SK-N-SH (cell line): ENCODE results near the gene RASGEF1C. TPM values are rescaled to one million over a fixed set of nuclear protein-coding genes. Genes with fewer than 3 reads are reported as not detected.

Experiments used
- CTCF ChIA-PET: fragments of 300-600, 350-600 bp; formaldehyde crosslinking; extraction: SDS; loops from one replicate; lab custom pipeline; 2021; lab: Yijun Ruan, JAX
- POLR2A ChIA-PET: fragments of 350-600 bp; sonication (Branson Sonifier 250); formaldehyde crosslinking; extraction: SDS; loops from one replicate; lab custom pipeline; 2020; ENCODE audit warnings: antibody characterized with exemption, inconsistent platforms; lab: Yijun Ruan, JAX
- DNase-seq: peaks from one replicate; pipeline ENCODE4 v3.0.0; 2012
- H2AFZ ChIP-seq: fragments of 200-600 bp; sonication (generic); 2 replicates; pipeline ENCODE4 v1.8.1; 2016; ENCODE audit warnings: antibody characterized with exemption, mild to moderate bottlenecking, low read depth
- H3F3A ChIP-seq: fragments of 200-600 bp; sonication (generic); replicated peaks from 2 replicates; pipeline ENCODE3; 2016; ENCODE audit warnings: antibody characterized with exemption, mild to moderate bottlenecking; ENCODE audit not compliant: insufficient read depth
- H3K27ac ChIP-seq, 2 experiments: fragments of 200-500 bp in 1 of 2; fragments of 200-600 bp in 1 of 2; sonication (Bioruptor generic) in 1 of 2; sonication (generic), shearing (Covaris generic) in 1 of 2; 2 replicates each; pipeline versions ENCODE4 v1.5.1 to v1.6.1; 2014 to 2016; ENCODE audit warnings: low read depth in 2 of 2, inconsistent platforms in 1 of 2, low read length in 1 of 2, mild to moderate bottlenecking in 1 of 2, mixed read lengths in 1 of 2
- H3K27me3 ChIP-seq: fragments of 200-600 bp; sonication (generic), shearing (Covaris generic); 2 replicates; pipeline ENCODE4 v1.6.1; 2016; ENCODE audit warnings: mixed run types; ENCODE audit not compliant: insufficient read depth
- H3K36me3 ChIP-seq, 2 experiments: fragments of 200-500 bp in 1 of 2; fragments of 200-600 bp in 1 of 2; sonication (Bioruptor generic) in 1 of 2; sonication (generic) in 1 of 2; replicated peaks in 1 of 2; 2 replicates each; pipeline versions ENCODE3 to v1.5.1; 2014 to 2016; ENCODE audit warnings: low read length in 1 of 2, mild to moderate bottlenecking in 1 of 2; ENCODE audit not compliant: insufficient read depth in 2 of 2, control insufficient read depth in 1 of 2
- H3K4me1 ChIP-seq, 2 experiments: fragments of 200-500 bp in 1 of 2; fragments of 200-600 bp in 1 of 2; sonication (Bioruptor generic) in 1 of 2; sonication (generic), shearing (Covaris generic) in 1 of 2; 2 replicates each; pipeline versions ENCODE4 v1.5.1 to v1.6.1; 2014 to 2016; ENCODE audit warnings: low read depth in 1 of 2, low read length in 1 of 2, mixed run types in 1 of 2; ENCODE audit not compliant: insufficient read depth in 2 of 2, control insufficient read depth in 1 of 2
- H3K4me2 ChIP-seq: fragments of 200-600 bp; sonication (generic), shearing (Covaris generic); 2 replicates; pipeline ENCODE4 v1.6.1; 2017; ENCODE audit warnings: mixed run types
- H3K4me3 ChIP-seq, 2 experiments: fragments of 200-500 bp in 1 of 2; fragments of 200-600 bp in 1 of 2; sonication (Bioruptor generic) in 1 of 2; sonication (generic), shearing (Covaris generic) in 1 of 2; 2 replicates each; pipeline versions ENCODE4 v1.5.1 to v1.8.1; 2014 to 2016; ENCODE audit warnings: low read depth in 2 of 2, inconsistent platforms in 1 of 2, low read length in 1 of 2, mild to moderate bottlenecking in 1 of 2, mixed read lengths in 1 of 2, moderate library complexity in 1 of 2
- H3K79me2 ChIP-seq: fragments of 200-600 bp; sonication (generic); 2 replicates; pipeline ENCODE4 v1.8.1; 2017; ENCODE audit warnings: mild to moderate bottlenecking; ENCODE audit not compliant: insufficient read depth
- H3K9ac ChIP-seq: fragments of 200-600 bp; sonication (generic); 2 replicates; pipeline ENCODE4 v1.6.1; 2017; ENCODE audit warnings: mixed run types
- H3K9me2 ChIP-seq: fragments of 200-600 bp; sonication (generic); 2 replicates; pipeline ENCODE4 v1.6.1; 2017; ENCODE audit warnings: mixed run types
- H3K9me3 ChIP-seq: fragments of 200-600 bp; sonication (generic); 2 replicates; pipeline ENCODE4 v1.6.1; 2017; ENCODE audit warnings: mixed run types, mild to moderate bottlenecking, moderate library complexity
- H4K20me1 ChIP-seq: fragments of 200-600 bp; sonication (generic); 2 replicates; pipeline ENCODE4 v1.6.1; 2017; ENCODE audit warnings: mild to moderate bottlenecking, mixed run types; ENCODE audit not compliant: insufficient read depth
- FOSL2 ChIP-seq: IDR thresholded peaks from 2 replicates; pipeline ENCODE4 v1.4.0; 2012; ENCODE audit warnings: low read depth, mild to moderate bottlenecking, moderate library complexity, borderline replicate concordance
- FOXJ3 ChIP-seq: sonication (generic); formaldehyde crosslinking; IDR thresholded peaks from 2 replicates; pipeline ENCODE4 v1.5.1; 2020; ENCODE audit warnings: mild to moderate bottlenecking, missing genetic modification reagents
- JUND ChIP-seq: IDR thresholded peaks from 2 replicates; pipeline ENCODE4 v1.4.0; 2012
- MEF2A ChIP-seq: IDR thresholded peaks from 2 replicates; pipeline ENCODE4 v1.4.0; 2012; ENCODE audit warnings: low read depth, borderline replicate concordance
- MXI1 ChIP-seq: IDR thresholded peaks from 2 replicates; pipeline ENCODE4 v1.6.1; 2012; ENCODE audit warnings: mild to moderate bottlenecking, low read depth, low read length, improper control_type of control experiment
- TAF1 ChIP-seq: IDR thresholded peaks from 2 replicates; pipeline ENCODE4 v1.6.1; 2012; ENCODE audit warnings: low read depth, mild to moderate bottlenecking, low read length, moderate library complexity, borderline replicate concordance
- WGBS: methylation state at CpG from one replicate; pipeline ENCODE4 v1.1.6; 2017; ENCODE audit warnings: low lambda C conversion rate; 5-methylcytosine and 5-hydroxymethylcytosine counted together
- polyA plus RNA-seq, 3 experiments: library from polyadenylated mRNA; depleted of rRNA; stranded (reverse); fragments of >200 nt; gene quantifications; 2 replicates each; pipeline ENCODE4 v1.2.3, GENCODE V29; 2012
- TF ChIP-seq, protein P1 (sequence below): IDR thresholded peaks from 2 replicates; pipeline ENCODE4 v1.6.1; 2012; ENCODE audit warnings: mild to moderate bottlenecking, low read depth, low read length, moderate library complexity
- TF ChIP-seq, protein P2 (sequence below): fragments of 150-350 bp; IDR thresholded peaks from 2 replicates; pipeline ENCODE4 v1.6.1; 2017; ENCODE audit warnings: antibody characterized with exemption, low read length, low read depth, borderline replicate concordance
- TF ChIP-seq, protein P3 (sequence below): fragments of 200-600 bp; sonication (generic); IDR thresholded peaks from 2 replicates; pipeline ENCODE4 v1.6.1; 2017; ENCODE audit warnings: antibody characterized with exemption, mild to moderate bottlenecking, moderate library complexity
- TF ChIP-seq, protein P4 (sequence below): IDR thresholded peaks from 2 replicates; pipeline ENCODE4 v1.4.0; 2012; ENCODE audit warnings: low read depth, borderline replicate concordance

The RASGEF1C gene
- polyA plus RNA-seq, 1 of the 3 experiments (the other 2 are of a cell fraction) = not detected

DNA sequence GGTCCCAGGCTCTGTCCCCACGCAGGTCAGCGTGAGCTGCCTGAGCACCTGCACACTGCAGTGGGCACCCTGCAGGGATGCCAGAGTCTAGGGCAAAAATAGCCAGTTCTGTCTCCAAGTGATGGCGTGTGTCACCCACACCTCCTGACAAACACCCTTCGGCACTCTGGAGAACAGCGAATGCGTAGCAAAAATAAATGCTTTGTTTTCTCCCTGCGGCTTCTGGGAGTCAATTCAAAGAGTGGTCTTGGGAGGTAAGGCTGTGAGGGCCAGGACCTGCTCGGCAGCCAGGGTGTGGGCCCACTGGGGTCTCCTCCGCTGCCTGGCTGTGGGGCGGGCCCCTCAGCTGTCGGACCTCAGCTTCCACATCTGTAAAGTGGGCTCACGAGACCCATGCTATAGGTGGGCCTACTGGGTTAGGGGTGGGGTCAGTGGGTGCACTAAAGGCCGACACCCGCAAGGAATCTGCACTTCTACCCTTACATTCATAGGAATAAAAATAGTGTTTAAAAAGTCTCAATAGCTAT is 37.4 kb downstream of the RASGEF1C start (continued):
- TF ChIP-seq, protein P1, sequence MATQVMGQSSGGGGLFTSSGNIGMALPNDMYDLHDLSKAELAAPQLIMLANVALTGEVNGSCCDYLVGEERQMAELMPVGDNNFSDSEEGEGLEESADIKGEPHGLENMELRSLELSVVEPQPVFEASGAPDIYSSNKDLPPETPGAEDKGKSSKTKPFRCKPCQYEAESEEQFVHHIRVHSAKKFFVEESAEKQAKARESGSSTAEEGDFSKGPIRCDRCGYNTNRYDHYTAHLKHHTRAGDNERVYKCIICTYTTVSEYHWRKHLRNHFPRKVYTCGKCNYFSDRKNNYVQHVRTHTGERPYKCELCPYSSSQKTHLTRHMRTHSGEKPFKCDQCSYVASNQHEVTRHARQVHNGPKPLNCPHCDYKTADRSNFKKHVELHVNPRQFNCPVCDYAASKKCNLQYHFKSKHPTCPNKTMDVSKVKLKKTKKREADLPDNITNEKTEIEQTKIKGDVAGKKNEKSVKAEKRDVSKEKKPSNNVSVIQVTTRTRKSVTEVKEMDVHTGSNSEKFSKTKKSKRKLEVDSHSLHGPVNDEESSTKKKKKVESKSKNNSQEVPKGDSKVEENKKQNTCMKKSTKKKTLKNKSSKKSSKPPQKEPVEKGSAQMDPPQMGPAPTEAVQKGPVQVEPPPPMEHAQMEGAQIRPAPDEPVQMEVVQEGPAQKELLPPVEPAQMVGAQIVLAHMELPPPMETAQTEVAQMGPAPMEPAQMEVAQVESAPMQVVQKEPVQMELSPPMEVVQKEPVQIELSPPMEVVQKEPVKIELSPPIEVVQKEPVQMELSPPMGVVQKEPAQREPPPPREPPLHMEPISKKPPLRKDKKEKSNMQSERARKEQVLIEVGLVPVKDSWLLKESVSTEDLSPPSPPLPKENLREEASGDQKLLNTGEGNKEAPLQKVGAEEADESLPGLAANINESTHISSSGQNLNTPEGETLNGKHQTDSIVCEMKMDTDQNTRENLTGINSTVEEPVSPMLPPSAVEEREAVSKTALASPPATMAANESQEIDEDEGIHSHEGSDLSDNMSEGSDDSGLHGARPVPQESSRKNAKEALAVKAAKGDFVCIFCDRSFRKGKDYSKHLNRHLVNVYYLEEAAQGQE = no peak
- TF ChIP-seq MXI1 = no peak
- TF ChIP-seq, protein P2, sequence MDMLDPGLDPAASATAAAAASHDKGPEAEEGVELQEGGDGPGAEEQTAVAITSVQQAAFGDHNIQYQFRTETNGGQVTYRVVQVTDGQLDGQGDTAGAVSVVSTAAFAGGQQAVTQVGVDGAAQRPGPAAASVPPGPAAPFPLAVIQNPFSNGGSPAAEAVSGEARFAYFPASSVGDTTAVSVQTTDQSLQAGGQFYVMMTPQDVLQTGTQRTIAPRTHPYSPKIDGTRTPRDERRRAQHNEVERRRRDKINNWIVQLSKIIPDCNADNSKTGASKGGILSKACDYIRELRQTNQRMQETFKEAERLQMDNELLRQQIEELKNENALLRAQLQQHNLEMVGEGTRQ = no peak
- TF ChIP-seq JUND = no peak

- POLR2A ChIA-PET = no interaction called here
- CTCF ChIA-PET = interaction anchor here (2.1 to 3.0 kb wide), 3 partner anchors 9 to 44 kb away, joined by 6 to 12 read pairs (median 10); partner anchors contain the start of gene RASGEF1C
- TF ChIP-seq, protein P3, sequence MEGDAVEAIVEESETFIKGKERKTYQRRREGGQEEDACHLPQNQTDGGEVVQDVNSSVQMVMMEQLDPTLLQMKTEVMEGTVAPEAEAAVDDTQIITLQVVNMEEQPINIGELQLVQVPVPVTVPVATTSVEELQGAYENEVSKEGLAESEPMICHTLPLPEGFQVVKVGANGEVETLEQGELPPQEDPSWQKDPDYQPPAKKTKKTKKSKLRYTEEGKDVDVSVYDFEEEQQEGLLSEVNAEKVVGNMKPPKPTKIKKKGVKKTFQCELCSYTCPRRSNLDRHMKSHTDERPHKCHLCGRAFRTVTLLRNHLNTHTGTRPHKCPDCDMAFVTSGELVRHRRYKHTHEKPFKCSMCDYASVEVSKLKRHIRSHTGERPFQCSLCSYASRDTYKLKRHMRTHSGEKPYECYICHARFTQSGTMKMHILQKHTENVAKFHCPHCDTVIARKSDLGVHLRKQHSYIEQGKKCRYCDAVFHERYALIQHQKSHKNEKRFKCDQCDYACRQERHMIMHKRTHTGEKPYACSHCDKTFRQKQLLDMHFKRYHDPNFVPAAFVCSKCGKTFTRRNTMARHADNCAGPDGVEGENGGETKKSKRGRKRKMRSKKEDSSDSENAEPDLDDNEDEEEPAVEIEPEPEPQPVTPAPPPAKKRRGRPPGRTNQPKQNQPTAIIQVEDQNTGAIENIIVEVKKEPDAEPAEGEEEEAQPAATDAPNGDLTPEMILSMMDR = no peak
- TF ChIP-seq FOXJ3 (CRISPR knock-in tag) (no peak), FOSL2 (no peak), MEF2A (no peak), TAF1 (no peak)
- TF ChIP-seq, protein P2 = no peak
- TF ChIP-seq, protein P4, sequence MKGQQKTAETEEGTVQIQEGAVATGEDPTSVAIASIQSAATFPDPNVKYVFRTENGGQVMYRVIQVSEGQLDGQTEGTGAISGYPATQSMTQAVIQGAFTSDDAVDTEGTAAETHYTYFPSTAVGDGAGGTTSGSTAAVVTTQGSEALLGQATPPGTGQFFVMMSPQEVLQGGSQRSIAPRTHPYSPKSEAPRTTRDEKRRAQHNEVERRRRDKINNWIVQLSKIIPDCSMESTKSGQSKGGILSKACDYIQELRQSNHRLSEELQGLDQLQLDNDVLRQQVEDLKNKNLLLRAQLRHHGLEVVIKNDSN = no peak
These were observed 38.0 kb downstream of the RASGEF1C start for GRCh38 chr5:180170810-180171567.

More at GRCh38 chr5:180170810-180171567, 38.0 kb downstream of the RASGEF1C start:
- Histone ChIP-seq H3F3A (no peaks in the 10 kb centered on the region), H3K9me3 (no peaks in the 10 kb centered on the region), H3K36me3 (no peaks in the 10 kb centered on the region), H3K79me2 (no peaks in the 10 kb centered on the region), H3K9ac (no peak overlapping the region), H2AFZ (no peak overlapping the region), H3K4me2 (no peak overlapping the region), H3K4me1 (peaks cover 0 to 15% of the 10 kb centered on the region in 2 experiments; a peak in 1 of 4 replicates), H3K27ac (no peak overlapping the region), H3K27me3 (no peaks in the 10 kb centered on the region), H3K9me2 (no peaks in the 10 kb centered on the region), H4K20me1 (no peaks in the 10 kb centered on the region), H3K4me3 (no peak overlapping the region)
- 70% methylated on average over 15 of the region's 19 CpGs for WGBS
- no peak for DNase-seq
